Heart left ventricle (tissue), 16 donors: ENCODE data around the gene CTCF. TPM values are rescaled to one million over a fixed set of nuclear protein-coding genes. Genes with fewer than 3 reads are reported as not detected.

Experiments
- ATAC-seq, 4 donors: fragments of 200-7000 bp; cut with Tn5 transposase; one replicate each; pipeline ENCODE4 v1.9.1; 2020 to 2022; ENCODE audit warnings: moderate library complexity in 4 of 4, mild to moderate bottlenecking in 3 of 4, moderate number of reproducible peaks in 1 of 4
- DNase-seq, 5 donors: peaks; one replicate each; pipeline ENCODE4 v3.0.0-alpha.2; 2020
- H3K27ac ChIP-seq, 12 donors: fragments of 200-600 bp; sonication (generic) in 4 of 12; one replicate each; pipeline versions ENCODE4 v1.5.0 to v1.8.0; 2016 to 2022; ENCODE audit warnings: mild to moderate bottlenecking in 2 of 12
- H3K27me3 ChIP-seq, 9 donors: fragments of 200-600 bp; sonication (generic) in 2 of 9; one replicate each; pipeline versions ENCODE4 v1.5.1 to v1.8.0; 2016 to 2022; ENCODE audit warnings: mild to moderate bottlenecking in 3 of 9
- H3K36me3 ChIP-seq, 9 donors: fragments of 200-600 bp; sonication (generic) in 2 of 9; one replicate each; pipeline versions ENCODE4 v1.5.0 to v1.8.0; 2018 to 2022; ENCODE audit warnings: mild to moderate bottlenecking in 2 of 9
- H3K4me1 ChIP-seq, 12 donors: fragments of 200-600 bp; sonication (generic) in 4 of 12; one replicate each; pipeline versions ENCODE4 v1.5.0 to v1.8.0; 2016 to 2022; ENCODE audit warnings: mild to moderate bottlenecking in 3 of 12
- H3K4me3 ChIP-seq, 12 donors: fragments of 200-600 bp; sonication (generic) in 4 of 12; one replicate each; pipeline versions ENCODE4 v1.5.0 to v1.8.0; 2017 to 2022; ENCODE audit warnings: mild to moderate bottlenecking in 9 of 12, moderate library complexity in 4 of 12
- H3K9me3 ChIP-seq, 12 donors: fragments of 200-600 bp; sonication (generic) in 4 of 12; one replicate each; pipeline versions ENCODE4 v1.5.0 to v1.8.0; 2016 to 2022; ENCODE audit warnings: mild to moderate bottlenecking in 1 of 12
- POLR2A ChIP-seq, 2 donors: fragments of 450-650 bp; IDR thresholded peaks; one replicate each; pipeline ENCODE4 v1.6.1; 2017; ENCODE audit warnings: antibody characterized with exemption in 2 of 2, mild to moderate bottlenecking in 2 of 2, moderate library complexity in 2 of 2
- WGBS, 4 donors: extraction: QIAGEN DNeasy Blood & Tissue Kit in 2 of 4; methylation state at CpG; one replicate each; pipeline versions ENCODE4 v1.1.5 to v1.1.7; 2013 to 2018; 5-methylcytosine and 5-hydroxymethylcytosine counted together
- intact Hi-C, 10 donors: fragments of 100-400 bp; cut with DNase I; formaldehyde crosslinking; loops; one replicate each; pipeline versions ENCODE4 v1.11.1 to v1.14.2; 2022
- polyA plus RNA-seq, 2 donors: library from polyadenylated mRNA; stranded (reverse); fragments of 200-250 nt; gene quantifications; one replicate each; pipeline ENCODE4 v1.2.3, GENCODE V29; 2013
- total RNA-seq, 9 donors: library from RNA; depleted of rRNA in 2 of 9; stranded (reverse); fragments of >200 nt in 2 of 9; fragmentation: NEBNext Ultra II Directional in 3 of 9; extraction: Animal tissue kit (Norgen Biotek cat#: 25700) in 3 of 9; gene quantifications; one replicate each; pipeline versions ENCODE4 v1.1.0 to v1.2.4, GENCODE V29; 2016 to 2023
- TF ChIP-seq, protein P1 (sequence below), 12 donors: fragments of 200-600 bp; sonication (generic) in 4 of 12; IDR thresholded peaks; one replicate each; pipeline versions ENCODE4 v1.5.0 to v1.8.0; 2018 to 2022; ENCODE audit warnings: antibody characterized with exemption in 12 of 12, mild to moderate bottlenecking in 5 of 12
- donor health status: ischemic (EF 13 %, LVEDD 7.1; RV severe dilation, severe dysfunction).
- donor health status: healthy with polysubstance abuse.
- donor health status: DM: no; HTN: yes; CAD: no.
- donor health status: DM: no; HTN: no; CAD: no.
- donor health status: ischemic (EF 25% LVEDD 6.9; RV normal size, moderate dysfunction).
- donor health status: ischemic (EF 25% LVEDD 5.7; RV mildly dilated, moderate dysfunction).
- donor health status: healthy.
- donor health status: DM: yes; HTN: yes; CAD: no.
- donor health status: ischemic (EF 35%, LVEDD 5.7; RV mildly dilated, moderate dysfunction).
- donor health status: nonischemic (EF 11% LVEDD 7.7; RV severe dilation, severe dysfunction).
- donor health status: DM: yes; HTN: yes; CAD: no.
- donor health status: PGD.
- donor health status: ischemic (EF 29% LVEDD 5.4; RV normal size, mild dysfunction).
- donor health status: nonischemic (EF 23%, LVEDD 6.1; RV moderate dilation, normal function).

The CTCF gene
- total and polyA plus RNA-seq, 11 donors: 13.9 to 35.8 (median 25.3) TPM

DNA sequence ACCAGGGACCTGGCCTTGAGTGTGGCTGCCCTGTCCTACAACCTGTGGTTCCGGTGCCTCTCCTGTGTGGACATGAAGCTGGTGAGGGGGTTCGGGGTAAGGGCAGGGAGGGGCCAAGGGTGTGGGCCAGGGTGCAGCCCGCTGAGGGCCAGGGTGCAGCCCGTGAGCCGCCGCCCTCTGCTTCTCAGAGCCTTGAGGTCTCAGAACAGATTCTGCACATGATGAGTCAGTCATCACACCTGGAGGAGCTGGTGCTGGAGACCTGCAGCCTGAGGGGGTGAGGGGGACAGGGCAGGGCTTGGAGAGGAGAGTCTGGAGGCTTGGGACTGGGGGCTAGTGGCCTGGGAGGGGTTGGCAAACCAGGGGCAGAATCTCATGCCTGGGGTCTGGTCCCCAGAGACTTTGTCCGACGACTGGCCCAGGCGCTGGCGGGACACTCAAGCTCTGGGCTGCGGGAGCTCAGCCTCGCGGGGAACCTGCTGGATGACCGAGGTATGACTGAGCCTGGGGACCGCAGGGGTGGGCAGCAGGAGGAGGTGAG lies 84.9 kb downstream of the CTCF start:
- intact Hi-C loops: loop anchor here in 3 of 10 donors (5.0 to 10.0 kb wide), 2 partner anchors 102 to 125 kb away; no protein-coding TSS in a partner anchor
- Histone ChIP-seq H3K36me3 (no peaks in the 10 kb centered on the region), H3K4me1 (peaks cover 0 to 29% (median 9%) of the 10 kb centered on the region in 12 donors), H3K9me3 (no peaks in the 10 kb centered on the region), H3K4me3 (no peak overlapping the region), H3K27ac (no peak overlapping the region), H3K27me3 (peaks cover 15 to 72% (median 54%) of the 10 kb centered on the region in 9 donors)
- no peak for DNase-seq
- 71 to 85% (median 73%) methylated on average over 13 to 15 of the region's 15 CpGs for WGBS, 4 donors
- no peak for ATAC-seq
- TF ChIP-seq, protein P1, sequence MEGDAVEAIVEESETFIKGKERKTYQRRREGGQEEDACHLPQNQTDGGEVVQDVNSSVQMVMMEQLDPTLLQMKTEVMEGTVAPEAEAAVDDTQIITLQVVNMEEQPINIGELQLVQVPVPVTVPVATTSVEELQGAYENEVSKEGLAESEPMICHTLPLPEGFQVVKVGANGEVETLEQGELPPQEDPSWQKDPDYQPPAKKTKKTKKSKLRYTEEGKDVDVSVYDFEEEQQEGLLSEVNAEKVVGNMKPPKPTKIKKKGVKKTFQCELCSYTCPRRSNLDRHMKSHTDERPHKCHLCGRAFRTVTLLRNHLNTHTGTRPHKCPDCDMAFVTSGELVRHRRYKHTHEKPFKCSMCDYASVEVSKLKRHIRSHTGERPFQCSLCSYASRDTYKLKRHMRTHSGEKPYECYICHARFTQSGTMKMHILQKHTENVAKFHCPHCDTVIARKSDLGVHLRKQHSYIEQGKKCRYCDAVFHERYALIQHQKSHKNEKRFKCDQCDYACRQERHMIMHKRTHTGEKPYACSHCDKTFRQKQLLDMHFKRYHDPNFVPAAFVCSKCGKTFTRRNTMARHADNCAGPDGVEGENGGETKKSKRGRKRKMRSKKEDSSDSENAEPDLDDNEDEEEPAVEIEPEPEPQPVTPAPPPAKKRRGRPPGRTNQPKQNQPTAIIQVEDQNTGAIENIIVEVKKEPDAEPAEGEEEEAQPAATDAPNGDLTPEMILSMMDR (IDR thresholded peaks at IDR 0.05): no peak
- TF ChIP-seq POLR2A (IDR thresholded peaks at IDR 0.05): no peak

DNA sequence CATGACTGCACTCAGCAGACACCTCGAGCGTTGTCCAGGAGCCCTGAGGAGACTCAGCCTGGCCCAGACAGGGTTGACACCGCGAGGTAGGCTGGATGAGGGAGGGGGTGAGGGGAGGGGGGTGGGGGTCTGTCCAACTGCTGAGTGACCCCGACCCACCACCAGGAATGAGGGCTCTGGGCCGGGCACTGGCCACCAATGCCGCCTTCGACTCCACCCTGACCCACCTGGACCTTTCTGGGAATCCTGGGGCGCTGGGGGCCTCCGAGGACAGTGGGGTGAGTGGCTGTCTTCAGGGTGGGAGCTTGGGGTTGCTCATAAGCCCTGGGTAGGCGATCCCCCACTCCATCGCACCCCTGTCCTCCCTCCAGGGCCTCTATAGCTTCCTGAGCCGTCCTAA lies 85.4 kb downstream of the CTCF start:
- no peaks in the 10 kb centered on the region for H3K36me3 ChIP-seq
- H3K27ac ChIP-seq: no peak overlapping the region
- H3K27me3 ChIP-seq: peaks cover 15 to 77% (median 58%) of the 10 kb centered on the region in 9 donors
- 72 to 83% (median 75%) methylated on average over 9 to 13 of the region's 13 CpGs for WGBS, 4 donors
- DNase-seq: no peak
- ATAC-seq: no peak
- no peaks in the 10 kb centered on the region for H3K9me3 ChIP-seq
- TF ChIP-seq, protein P1 (IDR thresholded peaks at IDR 0.05): no peak
- no peak for TF ChIP-seq POLR2A (IDR thresholded peaks at IDR 0.05)
- peaks cover 0 to 32% (median 7%) of the 10 kb centered on the region in 12 donors for H3K4me1 ChIP-seq
- intact Hi-C loops: loop anchor here in 3 of 10 donors (5.0 to 10.0 kb wide), 2 partner anchors 103 to 125 kb away; no protein-coding TSS in a partner anchor
- H3K4me3 ChIP-seq: no peak overlapping the region

DNA sequence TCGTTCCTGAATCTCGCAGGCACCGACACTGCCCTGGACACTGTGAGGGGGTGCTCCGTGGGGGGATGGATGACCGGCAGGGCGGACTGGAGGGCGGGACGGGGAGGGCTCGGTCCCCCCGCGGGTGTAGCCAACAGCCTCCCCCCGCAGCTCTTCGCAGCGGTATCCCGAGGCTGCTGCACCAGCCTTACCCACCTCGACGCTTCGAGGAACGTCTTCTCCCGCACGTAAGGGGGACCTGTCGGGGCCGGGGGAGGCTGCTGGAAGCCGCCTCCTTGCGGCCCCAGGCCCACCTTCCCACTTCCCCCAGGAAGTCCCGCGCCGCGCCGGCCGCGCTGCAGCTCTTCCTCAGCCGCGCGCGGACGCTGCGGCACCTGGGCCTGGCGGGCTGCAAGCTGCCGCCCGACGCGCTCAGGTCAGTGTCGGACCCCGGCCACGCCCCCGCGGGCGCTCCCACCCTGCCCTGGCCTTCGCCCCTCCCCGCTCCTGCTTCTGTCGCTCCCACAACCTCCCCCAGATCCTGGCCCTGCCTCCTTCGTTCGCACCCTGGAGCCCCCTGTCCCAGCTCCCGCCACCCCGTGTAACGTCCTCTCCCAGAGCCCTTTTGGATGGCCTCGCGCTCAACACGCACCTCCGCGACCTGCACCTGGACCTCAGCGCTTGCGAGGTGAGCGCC lies 85.9 kb downstream of the CTCF start:
- H3K4me3 ChIP-seq: no peak overlapping the region
- H3K36me3 ChIP-seq: no peaks in the 10 kb centered on the region
- WGBS, 4 donors: 16 to 51% (median 26%) methylated on average over 15 to 65 of the region's 65 CpGs
- H3K27ac ChIP-seq: no peak overlapping the region
- intact Hi-C loops: loop anchor here in 3 of 10 donors (5.0 to 10.0 kb wide), 2 partner anchors 103 to 126 kb away; no protein-coding TSS in a partner anchor
- H3K27me3 ChIP-seq: peaks cover 19 to 82% (median 58%) of the 10 kb centered on the region in 9 donors
- ATAC-seq: no peak
- peaks cover 0 to 37% (median 8%) of the 10 kb centered on the region in 12 donors for H3K4me1 ChIP-seq
- no peak for DNase-seq
- TF ChIP-seq, protein P1 (IDR thresholded peaks at IDR 0.05): no peak
- TF ChIP-seq POLR2A (IDR thresholded peaks at IDR 0.05): no peak
- no peaks in the 10 kb centered on the region for H3K9me3 ChIP-seq

DNA sequence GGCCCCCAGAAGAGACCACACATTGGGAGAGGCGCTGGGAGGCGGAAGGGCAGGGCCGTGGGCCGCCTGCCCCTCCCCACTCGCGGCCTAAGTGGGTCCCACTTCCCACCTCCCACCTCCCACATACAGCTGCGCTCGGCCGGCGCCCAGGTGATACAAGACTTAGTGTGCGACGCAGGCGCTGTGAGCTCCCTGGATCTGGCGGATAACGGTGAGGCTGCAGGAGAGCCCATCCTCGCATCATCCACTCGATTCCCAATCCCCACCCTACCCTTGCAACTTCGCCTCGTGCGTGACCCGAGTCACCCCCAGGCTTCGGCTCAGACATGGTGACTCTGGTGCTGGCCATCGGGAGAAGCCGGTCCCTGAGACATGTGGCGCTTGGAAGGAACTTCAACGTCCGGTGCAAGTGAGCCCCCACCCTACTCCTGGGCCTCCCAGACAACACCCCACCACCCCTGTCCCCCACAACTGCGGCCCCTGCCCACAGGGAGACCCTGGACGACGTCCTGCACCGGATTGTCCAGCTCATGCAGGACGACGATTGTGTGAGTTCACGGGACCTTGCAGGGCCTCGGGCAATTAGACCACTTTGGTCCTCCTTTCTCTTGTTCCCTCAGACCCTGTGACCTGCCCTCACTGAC lies 86.6 kb downstream of the CTCF start:
- peaks cover 26 to 89% (median 62%) of the 10 kb centered on the region in 9 donors for H3K27me3 ChIP-seq
- 46 to 54% (median 50%) methylated on average over 29 to 35 of the region's 35 CpGs for WGBS, 4 donors

More for the DNA sequence above, 86.6 kb downstream of the CTCF start:
- DNase-seq (no peak), ATAC-seq (no peak)
- TF ChIP-seq, protein P1 (IDR thresholded peaks at IDR 0.05): no peak
- TF ChIP-seq POLR2A (IDR thresholded peaks at IDR 0.05): no peak
- Histone ChIP-seq H3K9me3 (no peaks in the 10 kb centered on the region), H3K36me3 (no peaks in the 10 kb centered on the region), H3K4me3 (no peak overlapping the region), H3K4me1 (peaks cover 0 to 44% (median 14%) of the 10 kb centered on the region in 12 donors), H3K27ac (no peak overlapping the region)
- intact Hi-C loops: loop anchor here in 3 of 10 donors (5.0 to 10.0 kb wide), 2 partner anchors 104 to 127 kb away; no protein-coding TSS in a partner anchor
